ENCODE results near the gene ARSG.

ARSG gene

GRCh38 chr17:68417317-68417716, 126.0 kb downstream of the ARSG start:
- Histone ChIP-seq H3K27ac (no peak overlapping the region), H3K79me2 (ENCODE audit: insufficient read depth, low read depth) (no peaks in the 10 kb centered on the region), H2AFZ (ENCODE audit: low read depth) (no peak overlapping the region), H3K9ac (no peak overlapping the region), H3K4me3 (IDR thresholded peaks at IDR 0.05; ENCODE audit: insufficient read depth, low read depth, low read length) (no peak overlapping the region), H3K4me1 (ENCODE audit: low read depth, poor library complexity, severe bottlenecking) (no peaks in the 10 kb centered on the region), H4K20me1 (ENCODE audit: insufficient read depth) (no peaks in the 10 kb centered on the region), H3K36me3 (ENCODE audit: insufficient read depth) (no peaks in the 10 kb centered on the region), H3K4me2 (no peak overlapping the region), H3K27me3 (ENCODE audit: insufficient read depth, low read depth) (no peaks in the 10 kb centered on the region)
- no peak for TF ChIP-seq CTCF (conservative IDR thresholded peaks at IDR 0.05; ENCODE audit: low read depth, low read length)

GRCh38 chr17:68418876-68419275, 127.6 kb downstream of the ARSG start:
- no peak overlapping the region for H2AFZ ChIP-seq (ENCODE audit: low read depth)
- H3K36me3 ChIP-seq (ENCODE audit: insufficient read depth) = no peaks in the 10 kb centered on the region
- H4K20me1 ChIP-seq (ENCODE audit: insufficient read depth) = no peaks in the 10 kb centered on the region
- H3K27ac ChIP-seq = no peak overlapping the region
- H3K4me2 ChIP-seq = no peak overlapping the region
- no peaks in the 10 kb centered on the region for H3K79me2 ChIP-seq (ENCODE audit: insufficient read depth, low read depth)
- TF ChIP-seq CTCF (conservative IDR thresholded peaks at IDR 0.05; ENCODE audit: low read depth, low read length) = no peak
- H3K9ac ChIP-seq = no peak overlapping the region
- H3K4me1 ChIP-seq (ENCODE audit: low read depth, poor library complexity, severe bottlenecking) = no peaks in the 10 kb centered on the region
- no peak overlapping the region for H3K4me3 ChIP-seq (IDR thresholded peaks at IDR 0.05; ENCODE audit: insufficient read depth, low read depth, low read length)
- no peaks in the 10 kb centered on the region for H3K27me3 ChIP-seq (ENCODE audit: insufficient read depth, low read depth)

GRCh38 chr17:68420065-68420464, 128.8 kb downstream of the ARSG start:
- Histone ChIP-seq H3K36me3 (ENCODE audit: insufficient read depth) (no peaks in the 10 kb centered on the region), H3K4me3 (IDR thresholded peaks at IDR 0.05; ENCODE audit: insufficient read depth, low read depth, low read length) (no peak overlapping the region), H3K27me3 (ENCODE audit: insufficient read depth, low read depth) (no peaks in the 10 kb centered on the region), H3K79me2 (ENCODE audit: insufficient read depth, low read depth) (no peaks in the 10 kb centered on the region), H3K4me2 (no peak overlapping the region), H4K20me1 (ENCODE audit: insufficient read depth) (no peaks in the 10 kb centered on the region), H2AFZ (ENCODE audit: low read depth) (no peak overlapping the region), H3K27ac (no peak overlapping the region), H3K4me1 (ENCODE audit: low read depth, poor library complexity, severe bottlenecking) (no peaks in the 10 kb centered on the region), H3K9ac (no peak overlapping the region)
- no peak for TF ChIP-seq CTCF (conservative IDR thresholded peaks at IDR 0.05; ENCODE audit: low read depth, low read length)

- Histone ChIP-seq H3K27ac (no peak overlapping the region), H3K9ac (no peak overlapping the region), H3K27me3 (ENCODE audit: insufficient read depth, low read depth) (no peaks in the 10 kb centered on the region)
Observed at GRCh38 chr17:68421486-68421885, 130.2 kb downstream of the ARSG start.

More at GRCh38 chr17:68421486-68421885, 130.2 kb downstream of the ARSG start:
- no peaks in the 10 kb centered on the region for H3K36me3 ChIP-seq (ENCODE audit: insufficient read depth)
- H3K79me2 ChIP-seq (ENCODE audit: insufficient read depth, low read depth) = no peaks in the 10 kb centered on the region
- no peak for TF ChIP-seq CTCF (conservative IDR thresholded peaks at IDR 0.05; ENCODE audit: low read depth, low read length)
- H3K4me2 ChIP-seq = no peak overlapping the region
- no peaks in the 10 kb centered on the region for H3K4me1 ChIP-seq (ENCODE audit: low read depth, poor library complexity, severe bottlenecking)
- H3K4me3 ChIP-seq (IDR thresholded peaks at IDR 0.05; ENCODE audit: insufficient read depth, low read depth, low read length) = no peak overlapping the region
- no peak overlapping the region for H2AFZ ChIP-seq (ENCODE audit: low read depth)
- H4K20me1 ChIP-seq (ENCODE audit: insufficient read depth) = no peaks in the 10 kb centered on the region
